Endothelial cell of umbilical vein (primary cell): ENCODE measurements around the gene MBD5. TPM values are rescaled to one million over a fixed set of nuclear protein-coding genes. Genes with fewer than 3 reads are reported as not detected.

Experiments used
- BruUV-seq: library from RNA; stranded (reverse); fragments of 400-500 nt; replicated peaks from 2 replicates; lab custom pipeline; 2021; lab: Mats Ljungman, UMichigan
- CTCF ChIA-PET: fragments of 300-600, 350-600 bp; sonication (Branson Sonifier 250); formaldehyde crosslinking; loops from one replicate; lab custom pipeline; 2021; ENCODE audit warnings: antibody characterized with exemption, inconsistent platforms; lab: Charles Lee
- POLR2A ChIA-PET: fragments of 300-600, 350-600 bp; sonication (Branson Sonifier 250); formaldehyde crosslinking; loops from one replicate; lab custom pipeline; 2021; ENCODE audit warnings: antibody characterized with exemption, inconsistent platforms; lab: Charles Lee
- DNase-seq: peaks from one replicate; pipeline ENCODE4 v3.0.0-alpha.2; 2011; ENCODE audit warnings: low read depth, low spot score
- FAIRE-seq: peaks from 2 replicates; lab custom pipeline; 2011; peaks lifted over from hg19 to GRCh38; lab: Jason Lieb, UNC
- H2AFZ ChIP-seq: 2 replicates; pipeline ENCODE4 v1.6.0; 2012; ENCODE audit warnings: low read depth, low read length, control low read depth, inconsistent platforms
- H3K27ac ChIP-seq: 2 replicates; pipeline ENCODE4 v1.5.1; 2011; ENCODE audit warnings: low read depth, mild to moderate bottlenecking, control low read depth, low read length, moderate library complexity; ENCODE audit not compliant: insufficient read depth
- H3K27me3 ChIP-seq, 2 experiments: 2 replicates each; pipeline versions ENCODE4 v1.6.0 to v1.6.1; 2011; ENCODE audit warnings: low read length in 2 of 2, mixed read lengths in 1 of 2; ENCODE audit not compliant: control insufficient read depth in 2 of 2, insufficient read depth in 2 of 2
- H3K36me3 ChIP-seq, 2 experiments: 2 replicates in 1 of 2; 3 replicates in 1 of 2; pipeline ENCODE4 v1.5.1; 2011; ENCODE audit warnings: low read length in 2 of 2, mild to moderate bottlenecking in 1 of 2, moderate library complexity in 1 of 2; ENCODE audit not compliant: control insufficient read depth in 2 of 2, insufficient read depth in 2 of 2; ENCODE audit errors: extremely low read depth in 1 of 2
- H3K4me1 ChIP-seq: 3 replicates; pipeline ENCODE4 v1.5.1; 2011; ENCODE audit warnings: mild to moderate bottlenecking, low read length; ENCODE audit not compliant: control insufficient read depth, insufficient read depth; ENCODE audit errors: extremely low read depth
- H3K4me2 ChIP-seq: 2 replicates; pipeline ENCODE4 v1.6.1; 2011; ENCODE audit warnings: low read length, control low read depth, mixed read lengths; ENCODE audit not compliant: insufficient read depth
- H3K4me3 ChIP-seq, 3 experiments: fragments of 200-600 bp in 1 of 3; sonication (generic), shearing (Covaris generic) in 1 of 3; replicated peaks in 1 of 3; 2 replicates each; pipeline ENCODE4 v1.5.1; 2011 to 2016; ENCODE audit warnings: control low read depth in 3 of 3, low read length in 3 of 3, mild to moderate bottlenecking in 2 of 3, inconsistent platforms in 1 of 3, low read depth in 1 of 3, moderate library complexity in 1 of 3; ENCODE audit not compliant: insufficient read depth in 1 of 3
- H3K79me2 ChIP-seq: 2 replicates; pipeline ENCODE4 v1.6.0; 2012; ENCODE audit warnings: low read length, inconsistent platforms; ENCODE audit not compliant: control insufficient read depth, insufficient read depth
- H3K9ac ChIP-seq: replicated peaks from 2 replicates; pipeline ENCODE3; 2011; ENCODE audit warnings: low read length, control low read depth; ENCODE audit not compliant: insufficient read depth; ENCODE audit errors: extremely low read depth
- H3K9me1 ChIP-seq: replicated peaks from 3 replicates; pipeline ENCODE4 v1.6.0; 2011; ENCODE audit warnings: mild to moderate bottlenecking, low read length; ENCODE audit not compliant: control insufficient read depth, insufficient read depth; ENCODE audit errors: extremely low read depth
- H3K9me3 ChIP-seq: replicated peaks from 2 replicates; pipeline ENCODE4 v1.5.1; 2012; ENCODE audit warnings: low read length, inconsistent platforms; ENCODE audit not compliant: control insufficient read depth, insufficient read depth
- H4K20me1 ChIP-seq: replicated peaks from 2 replicates; pipeline ENCODE3; 2011; ENCODE audit warnings: mild to moderate bottlenecking, low read length; ENCODE audit not compliant: control insufficient read depth, insufficient read depth; ENCODE audit errors: extremely low read depth
- CTCF ChIP-seq, 2 donors: IDR thresholded peaks; 1 replicate in 1 of 2; 2 replicates in 1 of 2; pipeline ENCODE4 v1.5.1; 2011; ENCODE audit warnings: low read length in 2 of 2, mild to moderate bottlenecking in 2 of 2, moderate library complexity in 2 of 2, control low read depth in 1 of 2, inconsistent platforms in 1 of 2, low read depth in 1 of 2; ENCODE audit not compliant: insufficient read depth in 1 of 2; ENCODE audit errors: extremely low read depth in 1 of 2
- EZH2 ChIP-seq: IDR thresholded peaks from 2 replicates; pipeline ENCODE4 v1.6.1; 2012; ENCODE audit warnings: borderline replicate concordance, low read depth, mild to moderate bottlenecking, moderate library complexity, low read length, inconsistent platforms; ENCODE audit not compliant: severe bottlenecking
- FOS ChIP-seq: IDR thresholded peaks from 2 replicates; pipeline ENCODE4 v1.6.1; 2011; ENCODE audit warnings: mild to moderate bottlenecking, low read length, moderate library complexity, borderline replicate concordance; ENCODE audit not compliant: insufficient read depth
- GATA2 ChIP-seq: IDR thresholded peaks from 2 replicates; pipeline ENCODE4 v1.7.0; 2011; ENCODE audit warnings: low read depth, mild to moderate bottlenecking, moderate library complexity, mixed read lengths, low read length; ENCODE audit not compliant: insufficient read length, insufficient read depth
- JUN ChIP-seq: IDR thresholded peaks from 2 replicates; pipeline ENCODE4 v1.6.1; 2011; ENCODE audit warnings: borderline replicate concordance, low read depth; ENCODE audit not compliant: insufficient read length, insufficient read depth
- MAX ChIP-seq: IDR thresholded peaks from 2 replicates; pipeline ENCODE4 v1.6.1; 2011; ENCODE audit not compliant: insufficient read depth, insufficient read length
- MYC ChIP-seq: IDR thresholded peaks from one replicate; pipeline ENCODE4 v1.6.1; 2011; ENCODE audit warnings: mild to moderate bottlenecking, low read depth, low read length
- POLR2A ChIP-seq: IDR thresholded peaks from 2 replicates; pipeline ENCODE4 v1.6.1; 2012; ENCODE audit warnings: low read depth, mild to moderate bottlenecking, control low read depth, low read length
- POLR2AphosphoS5 ChIP-seq: IDR thresholded peaks from 2 replicates; pipeline ENCODE4 v1.6.1; 2012; ENCODE audit warnings: low read depth, mild to moderate bottlenecking, control low read depth, low read length, moderate library complexity; ENCODE audit not compliant: insufficient read depth
- dilution Hi-C: fragments of 300-500 bp; cut with MboI; formaldehyde crosslinking; loops from one replicate; pipeline ENCODE4 v1.15.0; 2019; ENCODE audit warnings: low sequenced_read_pairs; ENCODE audit not compliant: extremely low pct_ligation_motif_present
- intact Hi-C: fragments of 100-400 bp; cut with micrococcal nuclease; formaldehyde crosslinking; loops from one replicate; pipeline ENCODE4 v1.10.0; 2022
- polyA plus RNA-seq, 4 experiments: library from polyadenylated mRNA; depleted of rRNA in 3 of 4; stranded (reverse) in 3 of 4; unstranded in 1 of 4; fragments of >200 nt; gene quantifications; 2 replicates each; pipeline versions ENCODE4 v1.2.1 to v1.2.3, GENCODE V29; 2011 to 2012; ENCODE audit warnings: missing spikeins in 1 of 4
- total RNA-seq: library from RNA; stranded (reverse); gene quantifications from 2 replicates; pipeline ENCODE4 v1.2.3, GENCODE V29; 2021

The MBD5 gene
- total and polyA plus RNA-seq, 2 donors (not counting 3 experiments of a cell fraction or from before 2014, with no cell fraction given) = 11.3 to 37.0 TPM

GRCh38 chr2:148106331-148106730 lies 85.4 kb downstream of the MBD5 start:
- Histone ChIP-seq H3K79me2 (no peaks in the 10 kb centered on the region), H4K20me1 (no peaks in the 10 kb centered on the region), H3K4me2 (no peak overlapping the region), H3K36me3 (no peaks in the 10 kb centered on the region), H3K27me3 (no peaks in the 10 kb centered on the region), H3K9me1 (no peaks in the 10 kb centered on the region), H3K4me1 (no peaks in the 10 kb centered on the region), H3K9me3 (no peaks in the 10 kb centered on the region), H3K4me3 (no peak overlapping the region), H3K27ac (no peak overlapping the region), H2AFZ (no peak overlapping the region), H3K9ac (no peak overlapping the region)
- BruUV-seq = no TSS peak
- POLR2A ChIA-PET = no interaction called here
- TF ChIP-seq GATA2 (no peak), POLR2A (no peak), JUN (no peak), CTCF (IDR thresholded peaks at IDR 0.05; ENCODE audit: extremely low read depth in 1 of 2, insufficient read depth in 1 of 2, low read depth in 1 of 2, low read length in 2 of 2) (no peak), MYC (no peak), POLR2AphosphoS5 (no peak), EZH2 (no peak), FOS (no peak), MAX (no peak)
- dilution Hi-C loops (no loop called here), intact Hi-C loops (no loop called here)
- no peak for DNase-seq
- CTCF ChIA-PET = no interaction called here
- no peak for FAIRE-seq
